GM19238 (cell line): ENCODE results near the gene SLC16A11.
A peak's percentile ranks its signal among the peaks of the same experiment; 100 is the strongest.
"Not testable (repeated sequence)": the region's sequence is repeated elsewhere in the genome, so short reads cannot be mapped to it uniquely, and the experiment has no call there.

Source experiments
- DNase-seq: peaks from one replicate; pipeline ENCODE4 v3.0.0; 2011; ENCODE audit warnings: low spot score; ENCODE audit not compliant: insufficient read length

The SLC16A11 gene

GRCh38 chr17:7060165-7060891, 16.4 kb upstream of the SLC16A11 start:
- no peak for DNase-seq

- no peak for DNase-seq
Observed at GRCh38 chr17:7058831-7059447, 15.0 kb upstream of the SLC16A11 start.

- no peak for DNase-seq
Observed at GRCh38 chr17:7056386-7056785, 12.5 kb upstream of the SLC16A11 start.

- DNase-seq: not testable (repeated sequence)
Observed at GRCh38 chr17:7050583-7050982, 6.7 kb upstream of the SLC16A11 start.

- DNase-seq: no peak
Observed at GRCh38 chr17:7048968-7049367, 5.1 kb upstream of the SLC16A11 start.

- no peak for DNase-seq
Observed at GRCh38 chr17:7047566-7047965, 3.7 kb upstream of the SLC16A11 start.

DNA sequence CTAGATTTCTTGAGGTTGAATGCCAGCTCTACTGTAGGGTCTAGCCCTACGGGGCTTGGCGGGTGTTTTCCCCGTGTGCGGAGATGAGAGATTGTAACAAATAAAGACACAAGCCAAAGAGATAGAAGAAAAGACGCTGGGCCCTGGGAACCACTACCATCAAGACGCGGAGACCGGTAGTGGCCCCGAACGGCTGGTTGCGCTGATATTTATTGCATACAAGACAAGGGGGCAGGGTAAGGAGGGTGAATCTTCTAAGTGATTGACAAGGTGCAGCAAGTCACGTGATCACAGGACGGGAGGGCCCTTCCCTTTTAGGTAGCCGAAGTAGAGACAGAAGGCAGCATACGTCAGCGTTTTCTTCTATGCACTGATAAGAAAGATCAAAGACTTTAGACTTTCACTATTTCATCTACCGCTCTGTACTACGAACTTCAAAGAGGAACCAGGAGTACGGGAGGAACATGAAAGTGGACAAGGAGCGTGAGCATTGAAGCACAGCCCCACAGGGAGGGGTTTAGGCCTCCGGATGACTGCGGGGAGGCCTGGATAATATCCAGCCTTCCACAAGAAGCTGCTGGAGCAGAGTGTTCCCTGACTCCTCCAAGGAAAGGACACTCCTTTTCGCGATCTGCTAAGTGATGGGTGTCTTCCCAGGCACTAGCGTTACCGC, 3.0 kb upstream of the SLC16A11 start:
- DNase-seq: not testable (repeated sequence)

DNA sequence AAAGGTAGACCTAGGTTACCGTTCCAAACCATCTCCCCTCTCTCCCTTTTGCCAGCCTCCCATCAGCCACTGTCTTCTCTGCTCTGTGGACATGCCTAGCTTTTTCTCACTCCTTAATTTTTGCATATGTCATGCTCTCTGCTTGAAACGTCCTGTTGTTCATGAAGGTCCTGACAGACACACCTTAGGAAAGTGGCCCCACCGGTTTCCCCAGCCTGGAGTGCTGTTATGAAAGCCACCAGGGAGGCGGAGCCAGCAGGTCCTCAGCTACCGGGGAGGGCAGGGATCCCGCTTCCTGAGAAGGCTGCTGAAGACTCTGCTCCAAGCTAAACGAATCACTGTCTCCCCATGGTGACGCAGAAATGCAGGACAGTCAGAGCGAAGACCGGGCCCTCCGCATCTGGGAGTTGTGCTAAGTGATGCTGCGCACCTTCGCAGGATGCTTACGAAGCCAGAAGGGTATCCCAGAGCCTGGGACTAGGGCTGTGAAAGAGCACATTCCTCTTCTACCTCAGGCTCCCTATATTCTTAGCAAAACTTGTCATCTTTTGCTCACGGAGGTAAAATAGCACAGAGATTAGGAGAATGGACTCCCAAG, 2.3 kb upstream of the SLC16A11 start:
- no peak for DNase-seq

DNA sequence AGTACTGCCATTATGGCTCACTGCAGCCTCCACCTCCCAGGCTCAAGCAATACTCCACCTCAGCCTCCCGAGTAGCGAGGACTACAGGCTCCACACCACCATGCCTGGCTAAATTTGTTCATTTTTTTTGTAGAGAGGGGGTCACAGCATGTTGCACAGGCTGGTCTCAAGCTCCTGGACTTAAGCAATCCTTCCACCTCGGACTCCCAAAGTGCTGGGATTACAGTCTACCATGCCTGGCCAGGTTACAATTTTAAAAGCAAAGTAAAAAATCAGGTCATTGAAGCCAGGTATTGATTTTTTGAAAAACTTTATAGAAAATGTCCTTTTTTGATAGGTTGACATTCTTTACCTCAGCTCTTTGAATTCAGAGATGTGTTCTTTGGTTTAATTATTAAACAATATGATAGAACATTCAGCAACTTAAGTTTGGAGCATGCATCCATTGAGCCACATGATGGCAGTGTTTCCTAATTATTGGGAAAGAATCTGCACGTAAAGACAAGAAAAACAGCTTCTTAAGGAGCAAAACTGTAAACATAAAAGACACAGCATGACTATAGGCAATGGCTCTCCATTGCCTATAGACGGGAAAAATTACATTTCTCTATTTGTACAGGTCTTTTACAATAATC, 1.7 kb upstream of the SLC16A11 start:
- no peak for DNase-seq

GRCh38 chr17:7043182-7043496, 753 bp downstream of the SLC16A11 start:
- DNase-seq: no peak

DNA sequence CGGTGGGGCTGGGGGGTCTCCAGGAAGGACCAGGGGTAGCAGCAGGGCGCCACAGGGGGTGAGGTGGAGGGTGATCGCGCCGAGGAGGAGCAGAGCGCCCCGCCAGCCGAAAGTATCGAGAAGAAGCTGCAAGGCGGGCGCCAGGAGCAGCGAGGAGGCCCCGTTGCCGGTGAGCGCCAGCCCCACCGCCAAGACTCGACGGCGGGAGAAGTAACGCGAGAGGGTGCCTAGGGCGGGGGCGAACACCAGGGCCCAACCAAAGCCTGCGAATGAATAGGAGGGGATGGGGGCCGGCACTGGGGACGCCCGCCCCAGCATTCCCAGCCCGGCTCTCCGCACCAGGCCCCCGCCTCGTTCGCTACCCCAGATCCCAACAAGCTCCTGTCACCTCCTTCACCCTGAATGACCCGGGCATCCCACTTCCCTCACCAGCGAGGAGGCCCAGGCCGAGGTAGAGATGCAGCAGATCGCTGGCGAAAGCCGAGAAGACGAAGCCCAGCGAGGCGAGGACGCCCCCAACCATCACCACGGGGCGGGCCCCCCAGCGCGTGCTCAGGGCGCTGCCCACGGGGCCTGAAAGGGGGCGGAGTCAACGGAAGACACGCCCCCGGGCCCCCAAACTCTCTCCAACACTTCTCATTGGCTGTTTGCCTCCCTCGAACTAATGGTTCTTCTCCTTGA, 1.3 kb downstream of the SLC16A11 start:
- DNase-seq: no peak

DNA sequence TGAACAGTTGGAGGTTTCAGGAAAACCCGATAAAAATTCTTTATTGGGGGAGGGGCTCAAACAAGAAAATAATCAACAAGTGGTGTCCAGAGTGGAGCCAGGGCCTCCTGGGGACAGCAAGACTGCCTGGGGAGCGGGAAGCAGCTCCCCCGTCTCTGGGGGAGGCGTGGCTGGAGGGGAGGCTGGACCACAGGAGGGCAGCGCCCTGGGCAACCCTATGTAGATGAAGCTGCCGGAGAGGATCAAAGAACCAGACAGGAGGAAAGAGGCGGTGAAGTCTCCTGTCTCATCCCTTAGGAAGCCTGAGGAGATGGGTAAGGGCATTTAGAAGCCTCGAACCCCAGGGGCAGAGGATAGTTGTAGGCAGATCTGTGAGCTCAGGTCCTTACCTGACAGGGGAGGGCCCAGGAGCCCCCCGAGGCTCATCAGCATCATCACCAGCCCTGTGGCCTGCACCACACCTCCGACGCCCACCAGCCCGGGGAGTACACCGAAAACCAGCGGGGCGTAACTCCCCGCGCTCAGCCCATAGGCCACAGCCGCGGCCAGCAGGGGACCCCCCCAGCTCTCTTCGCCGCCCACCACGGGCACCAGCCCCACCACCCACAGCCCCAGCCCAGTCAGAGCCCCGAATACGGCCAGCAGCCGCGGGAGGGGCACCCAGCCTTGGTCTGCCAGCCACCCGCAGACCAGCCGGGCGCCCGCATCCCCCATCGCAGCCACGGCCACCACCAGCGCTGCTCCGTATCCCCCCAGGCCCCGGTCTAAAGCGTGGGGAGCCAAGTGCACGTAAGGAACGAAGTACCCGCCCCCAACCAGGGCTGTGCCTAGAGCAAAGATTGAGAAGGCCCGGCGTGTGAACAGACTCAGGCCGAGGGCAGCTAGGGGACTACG, 2.0 kb downstream of the SLC16A11 start:
- no peak for DNase-seq

- DNase-seq: no peak
Observed at GRCh38 chr17:7039832-7040231, 4.1 kb downstream of the SLC16A11 start.

GRCh38 chr17:7038025-7038862, 5.6 kb downstream of the SLC16A11 start:
- DNase-seq: no peak

DNA sequence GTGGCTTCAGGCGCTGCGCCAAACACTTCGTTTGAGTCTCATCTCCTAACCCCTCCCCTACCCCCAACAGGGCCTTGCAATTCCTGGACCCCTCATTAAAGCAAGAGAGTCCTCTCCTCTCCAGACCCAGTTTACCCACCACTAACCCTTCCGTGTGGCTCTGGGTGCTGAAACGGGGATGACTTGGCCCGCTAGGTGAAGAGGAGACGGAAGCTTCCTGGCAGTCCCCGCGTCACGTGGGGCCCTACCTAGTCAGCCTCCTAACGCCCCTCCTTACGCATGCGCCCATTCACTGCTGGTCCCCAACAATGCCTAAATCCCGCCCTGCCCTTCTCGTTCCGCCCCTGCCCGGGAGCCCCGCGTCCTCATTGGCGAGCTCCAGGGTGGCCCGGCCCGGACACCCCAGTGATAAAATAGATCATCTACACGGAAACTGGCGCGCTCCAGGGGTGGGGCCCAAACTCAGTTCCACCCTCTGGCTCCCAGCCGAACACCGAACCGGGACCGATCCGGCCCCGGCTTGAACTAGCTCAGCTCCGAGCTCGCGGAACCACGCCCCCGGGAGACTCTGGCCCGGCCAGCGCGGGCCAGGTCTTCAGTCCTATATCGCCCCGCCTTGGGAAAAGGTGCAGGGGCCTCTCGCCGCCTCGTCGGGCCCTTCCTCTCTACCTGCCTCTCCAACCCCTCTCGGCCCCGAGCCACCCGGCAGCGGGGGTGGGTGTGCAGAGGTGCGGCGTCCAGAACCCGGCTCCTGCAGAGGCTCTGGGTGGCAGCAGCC, 8.1 kb downstream of the SLC16A11 start, which contains the start of gene SLC16A13:
TSS of gene SLC16A13 (plus strand) at position 425 of the 778 bp plus-strand sequence. CDS start 368 bp downstream, outside the sequence.
- peak; percentile 100 for DNase-seq

- DNase-seq: no peak
Observed at GRCh38 chr17:7034955-7035590, 8.8 kb downstream of the SLC16A11 start.

DNA sequence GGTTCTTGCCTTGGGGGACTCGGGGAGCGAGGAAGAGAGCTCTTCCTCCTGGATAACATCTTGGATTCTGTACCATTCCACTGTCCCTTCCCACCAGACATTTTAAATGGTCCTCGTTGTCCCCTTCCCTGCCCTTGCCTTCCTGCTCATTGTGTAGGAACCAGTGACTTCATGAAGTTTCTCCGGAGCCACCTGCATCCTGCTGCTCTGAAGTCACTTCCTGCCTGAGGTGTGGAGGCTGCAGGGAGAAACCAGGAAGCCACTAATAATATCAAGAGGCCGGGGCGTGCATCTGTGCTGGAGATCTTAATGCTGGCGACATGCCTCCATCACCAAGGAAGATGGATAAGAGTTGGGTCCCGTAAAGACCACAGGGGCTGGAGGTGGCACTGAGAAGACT, 14.2 kb downstream of the SLC16A11 start:
- no peak for DNase-seq

GRCh38 chr17:7029096-7029495, 14.8 kb downstream of the SLC16A11 start:
- DNase-seq: no peak
